Amygdala (tissue), 56 donors: Measurements from ENCODE around the gene TENT4B.
"Not testable (repeated sequence)": the region's sequence is repeated elsewhere in the genome, so short reads cannot be mapped to it uniquely, and the experiment has no call there.

Experiments used
- DNase-seq, 56 donors: peaks; one replicate each; lab custom pipeline; 2025; lab: John Stamatoyannopoulos, UW

TENT4B gene

GRCh38 chr16:50153596-50154419, 702 bp downstream of the TENT4B start:
- peak in 25 of 56 donors; percentile 29 to 71 (median 55) for DNase-seq

DNA sequence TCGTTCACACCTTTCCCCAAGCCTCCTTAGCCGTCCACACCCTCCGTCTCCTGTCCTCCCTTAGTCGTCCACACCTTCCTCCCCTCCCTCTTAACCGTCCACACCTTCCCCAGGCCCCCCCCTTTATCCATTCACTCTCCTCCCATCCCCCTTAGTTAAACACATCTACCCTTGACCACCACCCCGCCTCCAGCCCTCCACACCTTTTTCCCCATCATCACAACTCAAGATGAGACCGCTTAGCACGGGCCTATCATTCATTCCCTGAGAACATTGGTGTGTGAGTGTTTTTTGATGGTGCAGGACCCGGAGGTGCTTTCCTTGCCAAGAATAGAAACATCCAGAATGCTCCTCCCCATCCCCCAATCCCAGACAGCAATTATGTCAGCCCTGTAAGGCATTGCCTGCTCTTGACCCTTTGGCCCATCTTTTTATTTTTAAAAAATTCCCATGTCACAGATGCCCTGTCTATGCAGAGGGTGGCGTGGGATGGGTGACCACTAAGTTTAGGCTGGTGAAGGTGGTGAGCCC, 1.4 kb downstream of the TENT4B start:
- DNase-seq: peak in 13 of 56 donors; percentile 3 to 74 (median 14)

- DNase-seq: no peak
These were observed 2.8 kb downstream of the TENT4B start for GRCh38 chr16:50155925-50156324.

DNA sequence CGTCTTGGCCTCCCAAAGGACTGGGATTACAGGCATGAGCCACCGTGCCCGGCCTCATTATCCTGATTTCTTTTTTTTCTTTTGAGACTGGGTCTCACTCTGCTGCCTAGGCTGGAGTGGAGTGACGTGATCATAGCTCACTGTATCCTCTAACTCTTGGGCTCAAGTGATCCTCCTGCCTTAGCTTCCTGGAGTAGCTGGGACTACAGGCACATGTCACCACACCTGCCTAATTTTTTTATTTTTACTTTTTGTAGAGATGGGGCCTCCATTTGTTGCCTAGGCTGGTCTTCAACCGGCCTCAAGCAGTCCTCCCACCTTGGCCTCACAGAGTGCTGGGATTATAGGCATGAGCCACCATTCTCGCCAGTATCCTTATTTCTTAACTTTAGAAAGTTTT, 3.5 kb downstream of the TENT4B start:
- DNase-seq: no peak

GRCh38 chr16:50160495-50161164, 7.5 kb downstream of the TENT4B start:
- DNase-seq: no peak

GRCh38 chr16:50161950-50162349, 8.8 kb downstream of the TENT4B start:
- DNase-seq: no peak

- DNase-seq: no peak
These were observed 12.4 kb downstream of the TENT4B start for GRCh38 chr16:50165473-50165872.

GRCh38 chr16:50166511-50167500, 13.7 kb downstream of the TENT4B start:
- DNase-seq: no peak

DNA sequence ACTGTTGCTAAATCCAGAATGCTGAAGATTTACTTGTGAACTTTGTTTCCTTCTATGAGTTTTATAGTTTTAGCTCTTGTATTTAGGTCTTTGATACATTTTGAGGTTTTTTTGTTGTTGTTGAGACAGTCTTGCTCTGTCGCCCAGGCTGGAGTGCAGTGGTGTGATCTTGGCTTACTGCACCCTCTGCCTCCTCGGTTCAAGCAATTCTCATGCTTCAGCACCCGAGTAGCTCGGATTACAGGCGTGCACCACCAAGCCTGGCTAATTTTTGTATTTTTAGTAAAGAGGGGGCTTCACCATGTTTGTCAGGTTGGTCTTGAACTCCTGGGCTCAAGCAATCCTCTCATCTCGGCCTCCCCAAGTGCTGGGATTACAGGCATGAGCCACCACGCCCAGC, 14.4 kb downstream of the TENT4B start:
- no peak for DNase-seq

- no peak for DNase-seq
These were observed 16.5 kb downstream of the TENT4B start for GRCh38 chr16:50169555-50170096.

DNA sequence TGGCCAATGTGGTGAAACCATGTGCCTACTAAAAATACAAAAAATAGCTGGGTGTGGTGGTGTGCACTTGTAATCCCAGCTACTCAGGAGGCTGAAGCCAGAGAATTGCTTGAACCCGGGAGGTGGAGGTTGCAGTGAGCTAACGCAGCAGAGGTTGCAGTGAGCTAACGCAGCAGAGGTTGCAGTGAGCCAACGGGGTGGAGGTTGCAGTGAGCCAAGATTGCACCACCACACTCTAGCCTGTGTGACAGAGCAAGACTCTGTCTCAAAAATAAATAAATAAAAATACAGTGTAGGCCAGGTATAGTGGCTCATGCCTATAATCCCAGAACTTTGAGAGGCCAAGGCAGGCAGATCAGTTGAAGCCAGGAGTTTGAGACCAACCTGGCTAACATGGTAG, 18.7 kb downstream of the TENT4B start:
- not testable (repeated sequence) for DNase-seq

DNA sequence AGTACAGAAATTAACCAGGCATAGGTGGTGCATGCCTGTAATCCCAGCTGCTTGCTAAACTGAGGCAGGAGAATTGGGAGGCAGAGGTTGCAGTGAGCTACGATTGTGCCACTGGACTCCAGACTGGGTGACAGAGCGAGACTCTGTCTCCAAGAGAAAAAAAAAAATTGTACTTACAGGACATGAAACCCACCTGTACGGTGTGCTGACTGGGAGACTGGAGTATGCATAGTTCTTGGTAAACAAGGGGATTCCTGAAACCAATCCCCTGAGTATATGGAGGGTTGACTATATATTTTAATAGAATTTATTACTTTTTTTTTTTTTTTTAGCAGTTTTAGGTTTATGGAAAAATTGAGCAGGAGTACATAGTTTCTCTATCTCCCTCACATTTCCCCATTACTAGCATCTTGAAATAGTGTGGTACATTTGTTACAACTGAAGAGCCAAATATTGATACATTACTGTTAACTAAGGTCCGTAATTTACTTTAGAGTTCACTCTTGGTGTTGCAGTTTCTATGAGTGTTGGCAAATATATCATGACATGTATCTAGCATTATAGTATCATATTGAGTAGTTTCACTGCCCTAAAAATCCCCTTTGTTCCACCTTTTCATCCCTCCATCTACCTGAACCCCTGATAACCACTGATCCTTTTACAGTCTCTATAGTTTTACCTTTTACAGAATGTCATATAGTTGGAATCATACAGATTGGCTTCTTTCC, 19.3 kb downstream of the TENT4B start:
- DNase-seq: no peak

GRCh38 chr16:50173316-50173715, 20.2 kb downstream of the TENT4B start:
- no peak for DNase-seq

- no peak for DNase-seq
These were observed 25.4 kb downstream of the TENT4B start for GRCh38 chr16:50178491-50178941.

GRCh38 chr16:50182441-50182840, 29.3 kb downstream of the TENT4B start:
- no peak for DNase-seq

GRCh38 chr16:50183316-50183715, 30.2 kb downstream of the TENT4B start:
- no peak for DNase-seq

GRCh38 chr16:50185005-50185505, 31.9 kb downstream of the TENT4B start:
- DNase-seq: no peak

GRCh38 chr16:50188619-50189136, 35.6 kb downstream of the TENT4B start:
- DNase-seq: no peak

GRCh38 chr16:50190292-50190691, 37.2 kb downstream of the TENT4B start:
- DNase-seq: no peak
